Activated CD8-positive, alpha-beta memory T cell treated with anti-CD3 and anti-CD28 coated beads, Interleukin-2, amount 50 U/mL, for 48 hours (primary cell): ENCODE data around the gene S100A11.

Experiments
- DNase-seq: peaks from one replicate; pipeline ENCODE4 v3.0.0-alpha.2; 2020

S100A11 gene

GRCh38 chr1:152038871-152039270, 2.1 kb upstream of the S100A11 start:
- no peak for DNase-seq

GRCh38 chr1:152035539-152036266, 1.1 kb downstream of the S100A11 start:
- DNase-seq = no peak

GRCh38 chr1:152034654-152035538, 1.9 kb downstream of the S100A11 start:
- peak; percentile 80 for DNase-seq

DNA sequence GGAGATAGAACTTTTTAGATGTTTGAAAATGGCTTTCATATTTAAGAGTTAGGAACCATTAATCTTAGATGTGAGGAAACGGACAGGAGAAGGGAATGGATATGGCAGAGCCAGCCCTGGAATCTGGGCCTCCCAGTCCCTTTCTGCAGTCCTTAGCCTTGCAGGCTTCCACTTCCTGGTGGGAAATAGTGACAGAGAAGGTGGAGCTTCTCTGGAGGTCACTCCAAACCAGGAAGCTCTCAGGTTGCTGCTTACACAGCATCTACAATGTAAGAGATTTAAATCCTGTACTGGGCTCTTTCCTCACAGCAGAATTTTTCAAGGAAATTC, 2.5 kb downstream of the S100A11 start:
- no peak for DNase-seq

GRCh38 chr1:152029929-152030211, 6.9 kb downstream of the S100A11 start:
- no peak for DNase-seq

- DNase-seq = no peak
These were observed 7.5 kb downstream of the S100A11 start for GRCh38 chr1:152029144-152029928.

- peak; percentile 1 for DNase-seq
These were observed 9.9 kb downstream of the S100A11 start for GRCh38 chr1:152026895-152027294.

DNA sequence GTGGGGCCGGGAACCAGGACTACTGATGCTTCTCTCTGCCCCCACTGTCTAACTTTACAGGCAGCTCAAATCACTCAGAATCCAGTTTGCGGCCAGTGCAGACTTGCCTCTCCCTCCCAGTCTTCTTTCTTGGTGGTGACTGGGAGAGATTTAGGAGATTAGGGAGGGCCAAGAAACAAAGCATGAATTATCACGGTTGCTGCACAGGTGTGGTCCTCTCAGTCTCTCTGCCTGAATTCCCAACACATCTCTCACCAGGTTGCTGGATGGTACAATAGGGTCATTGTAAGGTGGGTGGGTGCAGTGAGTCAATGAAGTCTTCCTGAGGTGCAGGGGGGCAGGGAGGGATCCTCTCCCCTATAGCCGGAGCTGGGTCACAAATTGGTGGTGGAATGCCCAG, 12.6 kb downstream of the S100A11 start:
- peak; percentile 20 for DNase-seq

DNA sequence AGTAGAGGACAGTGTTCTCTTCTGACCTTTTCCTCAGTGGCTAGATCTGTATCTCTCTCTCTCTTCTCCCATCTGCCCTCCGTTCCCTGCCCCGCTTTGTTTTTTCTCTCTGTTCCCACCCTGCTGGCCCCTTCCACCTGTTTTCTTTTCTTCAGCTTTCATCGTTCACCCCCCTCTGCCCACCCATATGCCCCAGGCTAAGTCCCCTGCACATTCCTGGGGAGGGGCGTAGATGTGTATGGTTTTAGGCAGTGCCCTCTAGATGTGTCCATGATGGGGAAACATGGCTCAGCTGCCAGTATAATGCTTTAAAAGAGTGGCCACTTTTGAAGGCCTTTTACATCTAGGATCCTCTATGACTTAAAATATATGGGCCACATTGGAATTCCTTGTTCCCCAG, 13.6 kb downstream of the S100A11 start:
- peak; percentile 20 for DNase-seq

GRCh38 chr1:152022474-152022873, 14.3 kb downstream of the S100A11 start:
- peak; percentile 26 for DNase-seq

DNA sequence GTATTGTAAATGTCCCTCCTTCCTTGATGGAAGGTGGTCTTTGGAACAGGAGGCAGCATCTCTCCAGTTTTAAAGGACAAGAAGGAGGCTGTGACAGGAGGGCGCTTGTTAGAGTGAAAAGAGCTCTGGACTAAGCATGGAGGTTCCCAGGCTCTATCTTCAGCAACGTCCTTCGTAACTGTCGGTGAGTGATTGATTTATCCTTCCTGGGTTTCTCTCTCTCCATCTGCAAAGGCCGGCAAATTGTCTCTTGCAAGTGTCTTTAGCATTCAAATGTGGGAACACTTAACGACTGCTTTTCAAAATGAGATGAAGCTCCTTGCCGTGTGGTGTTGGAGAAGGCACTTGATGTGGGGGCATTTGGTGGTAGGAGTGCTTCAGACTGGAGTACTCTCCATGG, 15.2 kb downstream of the S100A11 start:
- no peak for DNase-seq

- DNase-seq = no peak
These were observed 16.0 kb downstream of the S100A11 start for GRCh38 chr1:152020849-152021248.

DNA sequence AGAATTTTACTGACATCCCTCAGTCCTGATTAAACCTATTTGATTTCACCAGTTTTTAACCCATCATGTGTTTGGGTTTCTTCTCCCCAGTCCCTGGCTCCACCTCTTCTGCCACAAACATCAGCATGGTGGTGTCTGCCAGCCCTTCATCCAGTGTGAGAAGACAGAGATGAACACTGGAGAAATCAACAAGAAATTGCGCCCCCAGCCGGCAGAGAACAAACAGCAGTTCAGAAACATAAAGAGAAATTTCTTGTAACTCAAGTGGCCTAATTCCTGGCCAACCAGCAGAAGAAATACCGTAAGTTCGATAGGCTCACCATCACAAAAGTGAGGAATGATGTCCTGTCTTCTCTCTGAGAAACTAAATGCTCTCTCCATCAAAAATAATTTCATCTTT, 18.3 kb downstream of the S100A11 start:
- no peak for DNase-seq

DNA sequence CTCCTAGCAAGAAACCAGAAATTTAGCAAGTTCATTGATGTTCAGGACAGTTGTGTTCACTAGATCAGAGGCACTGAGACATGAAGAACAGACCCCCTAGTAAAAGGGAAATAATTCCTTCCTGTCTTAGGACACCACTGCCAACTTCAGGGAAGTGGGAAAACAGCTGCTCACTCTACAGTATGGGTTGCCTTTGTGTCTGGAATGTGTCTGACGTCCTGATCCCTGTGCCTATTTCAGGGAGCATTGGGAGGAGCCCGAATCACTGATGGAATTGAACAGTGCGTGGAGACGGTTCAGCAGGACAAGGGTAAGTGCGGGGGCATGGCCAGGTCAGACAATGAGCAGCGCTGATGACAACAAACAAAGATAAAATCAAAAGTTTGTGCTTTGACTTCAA, 21.0 kb downstream of the S100A11 start:
- no peak for DNase-seq

DNA sequence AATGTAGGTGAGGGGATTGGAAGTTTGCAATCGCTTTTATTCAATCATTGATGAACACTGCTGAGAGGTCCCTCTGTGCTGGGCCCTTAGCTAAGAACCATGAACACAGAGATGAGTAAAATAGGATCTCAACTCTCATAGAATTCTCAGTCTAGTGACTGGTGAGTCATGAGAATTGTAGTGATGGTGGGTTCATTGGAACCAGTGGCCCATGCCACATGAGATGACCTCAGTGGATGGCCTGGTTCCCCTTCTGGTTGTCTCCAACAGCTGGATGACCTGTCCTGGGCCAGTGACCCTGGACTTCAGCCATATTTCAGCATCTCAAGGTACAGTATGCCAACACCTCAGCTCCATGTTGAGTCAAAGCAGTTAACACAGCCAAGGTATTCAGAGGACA, 21.9 kb downstream of the S100A11 start:
- no peak for DNase-seq

DNA sequence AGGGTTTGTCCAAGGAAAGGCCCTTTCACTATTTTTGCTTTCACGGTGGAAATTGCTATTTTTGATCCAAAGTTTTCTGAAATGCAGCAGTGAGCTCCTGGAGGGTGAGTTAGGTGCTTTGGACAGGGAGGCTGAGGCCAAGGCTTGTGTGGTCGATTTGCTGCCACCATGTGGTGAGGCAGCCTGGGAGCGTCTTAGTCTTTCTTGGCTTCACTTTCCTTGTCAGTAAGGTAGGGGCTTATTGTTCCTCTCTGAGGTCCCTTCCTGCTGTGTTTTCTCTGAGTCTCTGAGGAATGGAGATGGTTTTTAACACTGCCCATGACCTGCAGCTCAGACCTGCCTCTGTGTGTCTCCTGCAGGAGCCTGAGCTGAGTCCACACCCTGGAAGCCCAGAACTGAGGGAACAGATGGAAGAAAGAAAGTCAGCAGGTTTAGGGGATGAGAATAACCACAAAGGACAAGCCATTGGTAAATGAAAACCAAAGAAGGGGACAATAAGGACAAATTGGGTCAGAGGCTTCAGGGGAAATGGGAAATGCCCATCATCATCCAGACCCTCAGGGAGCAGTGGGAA, 23.1 kb downstream of the S100A11 start:
- DNase-seq = no peak

DNA sequence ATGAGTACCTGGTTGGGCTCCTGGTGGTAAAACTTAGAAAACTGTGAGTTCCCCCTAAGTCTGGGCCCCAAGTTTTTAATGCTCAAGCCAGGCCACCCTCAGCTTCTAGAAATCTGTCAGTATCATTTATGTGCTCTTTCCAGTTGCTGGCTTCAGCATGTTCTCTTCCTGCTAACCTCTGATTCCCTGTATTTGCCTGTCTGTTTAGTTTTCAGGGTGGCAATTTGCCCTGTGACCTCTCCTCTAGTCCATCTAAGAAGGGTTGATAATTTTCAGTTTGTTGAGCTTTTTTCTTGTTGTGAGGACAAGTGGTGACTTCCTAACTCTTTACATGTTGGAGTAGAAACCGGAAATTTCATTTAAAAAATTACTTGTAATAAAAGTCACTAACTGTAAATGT, 27.1 kb downstream of the S100A11 start:
- DNase-seq = no peak

DNA sequence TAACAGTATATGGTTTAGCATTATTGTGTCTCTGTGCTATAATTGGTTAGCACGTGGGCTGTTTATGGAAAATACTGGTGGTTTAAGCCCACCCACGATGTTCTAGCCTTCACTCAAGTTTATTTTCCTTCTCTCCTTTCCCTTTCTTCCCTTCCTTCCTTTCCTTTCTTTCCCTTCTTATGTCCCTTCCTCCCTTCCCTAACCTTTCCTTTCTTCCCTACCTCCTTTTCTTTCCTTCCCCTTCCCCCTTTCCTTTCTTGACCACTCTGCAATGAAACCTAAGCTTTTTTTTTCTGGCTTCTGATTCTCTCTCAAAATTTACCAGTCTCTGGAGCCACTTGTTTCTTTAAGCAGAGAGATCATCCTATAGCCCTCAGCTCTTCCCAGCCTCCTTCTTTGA, 29.8 kb downstream of the S100A11 start:
- DNase-seq = no peak

DNA sequence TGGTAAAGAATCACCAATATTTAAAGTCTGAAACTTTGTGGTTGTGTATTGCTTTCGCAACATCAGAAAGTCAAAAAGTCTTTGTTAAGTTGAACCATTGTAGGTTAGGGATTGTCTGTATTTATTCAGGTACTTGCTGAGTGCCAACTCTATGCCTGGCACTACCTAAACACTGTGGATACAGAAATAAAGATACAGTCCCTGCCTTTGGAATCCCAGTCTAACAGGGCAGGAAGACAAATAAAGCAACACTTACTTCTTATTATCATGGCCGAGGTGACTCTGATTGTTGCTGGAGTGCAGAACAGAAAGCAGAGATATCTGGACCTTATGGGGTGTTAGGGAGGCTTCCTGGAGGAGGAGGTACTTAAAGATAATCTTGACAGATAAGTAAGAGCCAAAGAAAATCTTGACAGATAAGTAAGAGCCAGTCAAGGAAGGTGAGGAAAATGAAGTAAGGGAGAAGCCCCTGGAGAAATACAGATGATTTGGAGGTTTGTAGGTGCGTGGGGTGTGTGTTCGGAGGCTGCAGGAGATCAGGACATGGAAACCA, 31.4 kb downstream of the S100A11 start:
- no peak for DNase-seq

DNA sequence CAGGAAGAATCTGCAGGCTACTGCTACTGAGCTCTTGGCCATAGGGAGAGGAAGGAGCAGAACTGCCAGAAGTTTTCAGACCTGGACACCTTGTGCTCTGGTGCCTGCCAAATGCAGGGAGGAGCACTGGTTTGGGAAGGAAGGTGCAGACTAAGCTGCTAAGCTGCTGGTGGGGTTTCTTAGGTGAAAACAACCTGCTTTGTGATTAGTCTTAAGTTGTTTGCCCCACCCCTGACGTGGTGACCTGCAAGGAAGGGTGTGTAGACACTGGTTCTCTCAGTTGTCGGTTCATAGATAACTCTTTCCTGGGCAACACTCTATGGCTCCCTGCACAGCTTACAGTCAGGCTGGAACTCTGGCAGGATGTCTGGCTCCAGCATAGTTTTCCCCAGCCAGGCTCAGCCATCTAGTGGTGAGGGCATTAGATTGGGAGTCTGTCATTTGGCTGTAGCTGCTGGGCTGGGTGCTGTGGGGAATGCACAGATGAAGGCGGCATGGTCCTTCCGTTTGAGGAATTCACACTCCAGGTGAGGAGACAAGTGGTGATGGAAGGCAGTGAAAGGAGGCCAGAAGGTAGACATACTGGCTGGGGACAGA, 32.9 kb downstream of the S100A11 start:
- no peak for DNase-seq

- no peak for DNase-seq
These were observed 33.8 kb downstream of the S100A11 start for GRCh38 chr1:152002960-152003359.
